Natural killer cell (primary cell): ENCODE measurements around the gene TACR1. TPM values are rescaled to one million over a fixed set of nuclear protein-coding genes. Genes with fewer than 3 reads are reported as not detected.

Experiments used
- ATAC-seq, 3 donors: fragments of 150-1000 bp in 2 of 3; fragments of 200-7000 bp in 1 of 3; cut with Tn5 transposase; 1 replicate in 1 of 3; 2 replicates in 2 of 3; pipeline ENCODE4 v1.10.0; 2021; ENCODE audit warnings: mild to moderate bottlenecking in 2 of 3, moderate library complexity in 2 of 3
- DNase-seq, 2 donors: peaks; one replicate each; pipeline versions ENCODE4 v3.0.0 to v3.0.0-alpha.2; 2013 to 2021; ENCODE audit warnings: mixed read lengths in 1 of 2
- H3K27ac ChIP-seq: one replicate; pipeline ENCODE4 v1.5.1; 2013; ENCODE audit warnings: mild to moderate bottlenecking, low read length
- H3K27me3 ChIP-seq: one replicate; pipeline ENCODE4 v1.6.1; 2013; ENCODE audit warnings: low read length; ENCODE audit not compliant: control insufficient read depth, insufficient read depth
- H3K36me3 ChIP-seq: one replicate; pipeline ENCODE4 v1.6.1; 2013; ENCODE audit warnings: low read length; ENCODE audit not compliant: control insufficient read depth, insufficient read depth
- H3K4me1 ChIP-seq: one replicate; pipeline ENCODE4 v1.6.1; 2013; ENCODE audit warnings: low read length; ENCODE audit not compliant: control insufficient read depth, insufficient read depth
- H3K4me3 ChIP-seq: one replicate; pipeline ENCODE4 v1.5.1; 2013; ENCODE audit warnings: low read length
- H3K9me3 ChIP-seq: one replicate; pipeline ENCODE4 v1.6.1; 2013; ENCODE audit warnings: low read length; ENCODE audit not compliant: control insufficient read depth, insufficient read depth
- H3K27ac Mint-ChIP-seq, 2 donors: one replicate each; pipeline ENCODE4 v1.8.0; 2022; ENCODE audit warnings: mild to moderate bottlenecking in 2 of 2, mixed read lengths in 2 of 2, moderate library complexity in 1 of 2
- H3K27me3 Mint-ChIP-seq, 2 donors: one replicate each; pipeline ENCODE4 v1.8.0; 2022; ENCODE audit warnings: low read depth in 2 of 2, mixed read lengths in 2 of 2
- H3K36me3 Mint-ChIP-seq: one replicate; pipeline ENCODE4 v1.8.0; 2022; ENCODE audit warnings: mixed read lengths
- H3K4me1 Mint-ChIP-seq, 2 donors: one replicate each; pipeline ENCODE4 v1.8.0; 2022; ENCODE audit warnings: mixed read lengths in 2 of 2
- H3K4me3 Mint-ChIP-seq: one replicate; pipeline ENCODE4 v1.8.0; 2022; ENCODE audit warnings: mild to moderate bottlenecking, moderate library complexity, mixed read lengths
- H3K9me3 Mint-ChIP-seq, 2 donors: one replicate each; pipeline ENCODE4 v1.8.0; 2022; ENCODE audit warnings: mixed read lengths in 2 of 2
- CTCF ChIP-seq: fragments of 200-600 bp; IDR thresholded peaks from one replicate; pipeline ENCODE4 v1.8.0; 2022; ENCODE audit warnings: antibody characterized with exemption
- WGBS: methylation state at CpG from one replicate; pipeline ENCODE4 v1.1.7; 2013; ENCODE audit warnings: missing lambda C conversion rate; ENCODE audit not compliant: insufficient coverage; 5-methylcytosine and 5-hydroxymethylcytosine counted together
- intact Hi-C: fragments of 100-400 bp; cut with micrococcal nuclease; formaldehyde crosslinking; loops from one replicate; pipeline ENCODE4 v1.14.2; 2022
- total RNA-seq, 4 donors: library from RNA; stranded (reverse); fragments of 120-200 nt in 1 of 4; gene quantifications; one replicate each; pipeline versions ENCODE4 v1.2.3 to v1.2.4, GENCODE V29; 2013 to 2022

Gene TACR1
- total RNA-seq, 3 donors from 2014 or later (not counting 1 experiment from before 2014, with no cell fraction given), result not detected

- Histone ChIP-seq H3K4me1 (no peaks in the 10 kb centered on the region), H3K36me3 (no peaks in the 10 kb centered on the region), H3K4me3 (no peak overlapping the region), H3K27me3 (no peaks in the 10 kb centered on the region), H3K27ac (no peak overlapping the region), H3K9me3 (no peaks in the 10 kb centered on the region)
- 91% methylated on average over 2 of the region's 2 CpGs for WGBS
- H3K27ac Mint-ChIP-seq, result no peak overlapping the region
- no peak overlapping the region for H3K4me3 Mint-ChIP-seq
- intact Hi-C loops, result no loop called here
- TF ChIP-seq CTCF, result no peak
- peaks cover 0 to 3% of the 10 kb centered on the region in 2 donors for H3K27me3 Mint-ChIP-seq
- no peaks in the 10 kb centered on the region for H3K9me3 Mint-ChIP-seq
- DNase-seq (no peak), ATAC-seq (no peak)
- H3K36me3 Mint-ChIP-seq, result no peaks in the 10 kb centered on the region
- no peaks in the 10 kb centered on the region for H3K4me1 Mint-ChIP-seq
These were observed 123.2 kb downstream of the TACR1 start for GRCh38 chr2:75076088-75076487.

- Mint-ChIP-seq H3K27ac (no peak overlapping the region), H3K9me3 (no peaks in the 10 kb centered on the region), H3K4me3 (no peak overlapping the region), H3K4me1 (no peaks in the 10 kb centered on the region), H3K27me3 (peaks cover 0 to 3% of the 10 kb centered on the region in 2 donors), H3K36me3 (no peaks in the 10 kb centered on the region)
- Histone ChIP-seq H3K27ac (no peak overlapping the region), H3K4me3 (no peak overlapping the region), H3K27me3 (no peaks in the 10 kb centered on the region), H3K4me1 (no peaks in the 10 kb centered on the region), H3K36me3 (no peaks in the 10 kb centered on the region), H3K9me3 (no peaks in the 10 kb centered on the region)
- no peak for DNase-seq
- intact Hi-C loops, result no loop called here
- no peak for ATAC-seq
- WGBS, result 78% methylated on average over 1 of the region's 1 CpG
- TF ChIP-seq CTCF, result no peak
These were observed 124.6 kb downstream of the TACR1 start for GRCh38 chr2:75074708-75075107.

GRCh38 chr2:75074228-75074627 is 125.1 kb downstream of the TACR1 start:
- H3K4me3 Mint-ChIP-seq, result no peak overlapping the region
- TF ChIP-seq CTCF, result no peak
- 86% methylated on average over 1 of the region's 1 CpG for WGBS

GRCh38 chr2:75071766-75072165 is 127.6 kb downstream of the TACR1 start:
- Mint-ChIP-seq H3K27ac (no peak overlapping the region), H3K4me3 (no peak overlapping the region), H3K36me3 (no peaks in the 10 kb centered on the region), H3K9me3 (no peaks in the 10 kb centered on the region), H3K4me1 (no peaks in the 10 kb centered on the region), H3K27me3 (peaks cover 0 to 3% of the 10 kb centered on the region in 2 donors)
- Histone ChIP-seq H3K4me3 (no peak overlapping the region), H3K9me3 (no peaks in the 10 kb centered on the region), H3K27me3 (no peaks in the 10 kb centered on the region), H3K36me3 (no peaks in the 10 kb centered on the region), H3K27ac (no peak overlapping the region), H3K4me1 (no peaks in the 10 kb centered on the region)
- DNase-seq (no peak), ATAC-seq (no peak)
- intact Hi-C loops, result no loop called here
- TF ChIP-seq CTCF, result no peak
- WGBS, result 88% methylated on average over 5 of the region's 5 CpGs

More at GRCh38 chr2:75074228-75074627, 125.1 kb downstream of the TACR1 start:
- no peaks in the 10 kb centered on the region for H3K36me3 ChIP-seq
- intact Hi-C loops, result no loop called here
- ATAC-seq (no peak), DNase-seq (no peak)
- H3K27me3 ChIP-seq, result no peaks in the 10 kb centered on the region
- Mint-ChIP-seq H3K27me3 (peaks cover 0 to 3% of the 10 kb centered on the region in 2 donors), H3K9me3 (no peaks in the 10 kb centered on the region), H3K27ac (no peak overlapping the region), H3K4me1 (no peaks in the 10 kb centered on the region), H3K36me3 (no peaks in the 10 kb centered on the region)
- H3K4me1 ChIP-seq, result no peaks in the 10 kb centered on the region
- H3K9me3 ChIP-seq, result no peaks in the 10 kb centered on the region
- H3K4me3 ChIP-seq, result no peak overlapping the region
- no peak overlapping the region for H3K27ac ChIP-seq
